Eye (tissue), 1 donor: ENCODE data around the gene ARF1.
A peak's percentile ranks its signal among the peaks of the same experiment; 100 is the strongest.

Experiments
- DNase-seq: peaks from one replicate; pipeline ENCODE4 v3.0.0-alpha.2; 2015

ARF1 gene

GRCh38 chr1:228131766-228132165 lies 49.3 kb downstream of the ARF1 start:
- DNase-seq: no peak

GRCh38 chr1:228134591-228134990 lies 52.1 kb downstream of the ARF1 start:
- no peak for DNase-seq

- DNase-seq: no peak
Measured at GRCh38 chr1:228136901-228137300, 54.4 kb downstream of the ARF1 start.

- DNase-seq: no peak
Measured at GRCh38 chr1:228139406-228139930, 57.0 kb downstream of the ARF1 start.

- peak; percentile 99 for DNase-seq
Measured at GRCh38 chr1:228139931-228140723, 57.6 kb downstream of the ARF1 start, which contains the start of gene GUK1. Gene GUK1 (plus strand): TSS chr1:228140279. CDS start chr1:228140303, 24 bp downstream.

GRCh38 chr1:228140724-228141225 lies 58.3 kb downstream of the ARF1 start:
- no peak for DNase-seq

GRCh38 chr1:228141226-228142044 lies 58.9 kb downstream of the ARF1 start:
- DNase-seq: no peak

- DNase-seq: no peak
Measured at GRCh38 chr1:228142155-228142691, 59.7 kb downstream of the ARF1 start.

GRCh38 chr1:228142701-228143136 lies 60.2 kb downstream of the ARF1 start:
- no peak for DNase-seq

- DNase-seq: no peak
Measured at GRCh38 chr1:228143480-228144192, 61.1 kb downstream of the ARF1 start.

- DNase-seq: no peak
Measured at GRCh38 chr1:228144193-228144992, 61.9 kb downstream of the ARF1 start.

- no peak for DNase-seq
Measured at GRCh38 chr1:228144993-228145343, 62.5 kb downstream of the ARF1 start.

GRCh38 chr1:228145463-228146416 lies 63.2 kb downstream of the ARF1 start:
- DNase-seq: no peak

GRCh38 chr1:228146417-228147150 lies 64.1 kb downstream of the ARF1 start:
- no peak for DNase-seq

GRCh38 chr1:228147151-228147693 lies 64.7 kb downstream of the ARF1 start:
- DNase-seq: no peak

GRCh38 chr1:228147768-228148167 lies 65.3 kb downstream of the ARF1 start:
- DNase-seq: no peak

GRCh38 chr1:228148196-228148861 lies 65.8 kb downstream of the ARF1 start:
- no peak for DNase-seq
